Stomach (tissue), 9 donors: ENCODE results near the gene C16orf54. TPM values are rescaled to one million over a fixed set of nuclear protein-coding genes. Genes with fewer than 3 reads are reported as not detected.
"Not testable (repeated sequence)": the region's sequence is repeated elsewhere in the genome, so short reads cannot be mapped to it uniquely, and the experiment has no call there.

Source experiments
- DNase-seq, 2 donors: peaks; one replicate each; pipeline versions ENCODE4 v3.0.0 to v3.0.0-alpha.2; 2013 to 2019
- H3K27ac ChIP-seq, 5 donors: fragments of 200-600 bp in 4 of 5; sonication (generic) in 4 of 5; one replicate each; pipeline ENCODE4 v1.5.1; 2013 to 2019; ENCODE audit warnings: mild to moderate bottlenecking in 1 of 5, moderate library complexity in 1 of 5
- H3K27me3 ChIP-seq, 3 donors: fragments of 200-600 bp; sonication (generic); one replicate each; pipeline ENCODE4 v1.5.1; 2017 to 2019; ENCODE audit warnings: mixed run types in 1 of 3
- H3K36me3 ChIP-seq, 4 donors: fragments of 200-600 bp; sonication (generic); 1 replicate in 3 of 4; 2 replicates in 1 of 4; pipeline ENCODE4 v1.5.1; 2016 to 2019
- H3K4me1 ChIP-seq, 4 donors: fragments of 200-600 bp; sonication (generic); one replicate each; pipeline ENCODE4 v1.5.1; 2016 to 2019
- H3K4me3 ChIP-seq, 4 donors: fragments of 200-600 bp; sonication (generic) in 3 of 4; one replicate each; pipeline ENCODE4 v1.5.1; 2016 to 2019; ENCODE audit warnings: mild to moderate bottlenecking in 1 of 4
- H3K9me3 ChIP-seq, 4 donors: fragments of 200-600 bp; sonication (generic); one replicate each; pipeline ENCODE4 v1.5.1; 2016 to 2019
- EP300 ChIP-seq: sonication (generic); formaldehyde crosslinking; IDR thresholded peaks from one replicate; pipeline ENCODE4 v1.6.1; 2017; ENCODE audit warnings: antibody characterized with exemption
- POLR2A ChIP-seq, 4 donors: fragments of 450-650 bp; IDR thresholded peaks; one replicate each; pipeline ENCODE4 v1.6.1; 2016; ENCODE audit warnings: antibody characterized with exemption in 4 of 4, control low read depth in 2 of 4, mild to moderate bottlenecking in 1 of 4, moderate library complexity in 1 of 4
- POLR2AphosphoS5 ChIP-seq, 3 donors: sonication (generic); formaldehyde crosslinking; IDR thresholded peaks; one replicate each; pipeline ENCODE4 v1.6.1; 2016; ENCODE audit warnings: antibody characterized with exemption in 3 of 3
- WGBS, 5 donors: extraction: QIAGEN DNeasy Blood & Tissue Kit in 3 of 5; methylation state at CpG; one replicate each; pipeline versions ENCODE4 v1.1.5 to v1.1.7; 2013 to 2018; 5-methylcytosine and 5-hydroxymethylcytosine counted together
- intact Hi-C: fragments of 100-400 bp; cut with DNase I; formaldehyde crosslinking; loops from one replicate; pipeline ENCODE4 v1.15.1; 2023; ENCODE audit warnings: low total_unique reads
- polyA plus RNA-seq, 3 donors: library from polyadenylated mRNA; stranded (reverse); fragments of 200-250 nt; gene quantifications; one replicate each; pipeline ENCODE4 v1.2.3, GENCODE V29; 2013
- total RNA-seq, 5 donors: library from RNA; depleted of rRNA; stranded (reverse); fragments of >200 nt; gene quantifications; one replicate each; pipeline versions ENCODE4 v1.1.0 to v1.2.3, GENCODE V29; 2014 to 2016
- TF ChIP-seq, protein P1 (sequence below), 7 experiments: fragments of 450-650 bp in 4 of 7; fragments of 200-600 bp in 3 of 7; sonication (generic) in 3 of 7; IDR thresholded peaks; one replicate each; pipeline ENCODE4 v1.5.1; 2016 to 2019; ENCODE audit warnings: antibody characterized with exemption in 7 of 7, control low read depth in 2 of 7, mild to moderate bottlenecking in 1 of 7
- donor health status: healthy with polysubstance abuse.
- donor health status: Bipolar disorder and iron deficiency.
- donor health status: healthy.

The C16orf54 gene
- total and polyA plus RNA-seq, 8 donors: 0.37 to 3.5 (median 0.96) TPM; not detected in 2

DNA sequence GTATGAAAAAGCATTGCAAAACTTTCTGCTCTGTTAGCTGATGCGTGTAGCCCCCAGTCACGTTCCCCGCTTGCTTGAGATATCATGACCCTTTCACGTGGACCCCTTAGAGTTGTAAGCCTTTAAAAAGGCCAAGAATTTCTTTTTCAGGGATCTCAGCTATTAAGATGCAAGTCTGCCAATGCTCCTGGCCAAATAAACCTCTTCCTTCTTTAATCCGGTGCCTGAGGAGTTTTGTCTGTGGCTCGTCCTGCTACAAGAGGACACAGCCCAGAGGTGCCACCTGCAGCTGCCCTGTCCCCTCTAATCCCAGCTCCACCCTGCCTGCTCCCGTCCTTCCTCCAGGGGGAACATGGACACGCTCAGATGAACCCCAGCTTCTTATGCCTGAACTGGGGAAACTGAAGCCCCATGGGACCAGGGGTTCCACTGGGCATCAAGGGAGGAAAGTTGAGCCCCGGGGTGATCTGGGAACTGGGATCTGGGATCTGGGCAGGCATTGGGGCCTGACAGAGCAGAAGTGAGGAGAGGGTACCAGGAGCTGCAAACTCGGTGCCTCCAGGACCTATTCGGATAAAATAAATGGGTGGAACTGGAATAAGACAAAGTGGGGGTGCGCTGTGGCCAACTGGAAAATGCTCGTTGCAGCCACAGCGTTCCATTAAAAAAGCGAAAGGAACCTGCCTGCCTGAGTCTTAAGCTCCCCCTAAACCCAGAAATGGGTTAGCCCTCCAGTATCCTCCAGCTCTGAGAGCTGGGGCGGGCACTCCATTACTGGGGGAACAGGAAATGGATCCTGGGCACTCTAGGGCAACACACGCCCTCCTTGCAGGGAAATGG lies 47.1 kb downstream of the C16orf54 start:
- DNase-seq: no peak
- 87 to 91% (median 89%) methylated on average over 15 to 17 of the region's 17 CpGs for WGBS, 5 donors

DNA sequence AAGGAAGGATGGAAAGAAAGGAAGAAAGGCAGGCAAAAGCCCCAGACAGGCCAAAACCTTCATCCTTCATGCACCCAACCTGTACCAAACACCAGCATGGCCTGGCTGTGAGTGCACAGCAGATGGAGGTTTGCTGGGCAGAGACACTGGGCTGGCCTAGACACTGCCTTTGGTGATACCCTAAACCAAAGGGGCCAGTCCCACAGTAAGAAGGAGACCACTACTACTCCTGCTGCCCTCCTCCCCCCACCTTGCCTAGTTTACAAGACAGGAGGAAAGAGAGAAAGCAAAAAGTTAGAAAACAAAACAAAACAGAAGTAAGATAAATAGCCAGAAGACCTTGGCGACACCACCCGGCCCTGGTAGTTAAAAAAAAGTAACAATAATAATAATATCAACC lies 47.7 kb downstream of the C16orf54 start:
- Histone ChIP-seq H3K27me3 (no peaks in the 10 kb centered on the region), H3K36me3 (no peaks in the 10 kb centered on the region), H3K4me1 (peaks cover 0 to 12% (median 9%) of the 10 kb centered on the region in 4 donors), H3K27ac (no peak overlapping the region), H3K9me3 (peaks cover 0 to 9% (median 0%) of the 10 kb centered on the region in 4 donors), H3K4me3 (no peak overlapping the region)
- intact Hi-C loops: loop anchor here (5.0 kb wide), 1 partner anchor 329 kb away; no protein-coding TSS in a partner anchor
- no peak for DNase-seq
- 71 to 87% (median 85%) methylated on average over 2 of the region's 2 CpGs for WGBS, 5 donors
- no peak for TF ChIP-seq POLR2A (IDR thresholded peaks at IDR 0.05)
- TF ChIP-seq, protein P1, sequence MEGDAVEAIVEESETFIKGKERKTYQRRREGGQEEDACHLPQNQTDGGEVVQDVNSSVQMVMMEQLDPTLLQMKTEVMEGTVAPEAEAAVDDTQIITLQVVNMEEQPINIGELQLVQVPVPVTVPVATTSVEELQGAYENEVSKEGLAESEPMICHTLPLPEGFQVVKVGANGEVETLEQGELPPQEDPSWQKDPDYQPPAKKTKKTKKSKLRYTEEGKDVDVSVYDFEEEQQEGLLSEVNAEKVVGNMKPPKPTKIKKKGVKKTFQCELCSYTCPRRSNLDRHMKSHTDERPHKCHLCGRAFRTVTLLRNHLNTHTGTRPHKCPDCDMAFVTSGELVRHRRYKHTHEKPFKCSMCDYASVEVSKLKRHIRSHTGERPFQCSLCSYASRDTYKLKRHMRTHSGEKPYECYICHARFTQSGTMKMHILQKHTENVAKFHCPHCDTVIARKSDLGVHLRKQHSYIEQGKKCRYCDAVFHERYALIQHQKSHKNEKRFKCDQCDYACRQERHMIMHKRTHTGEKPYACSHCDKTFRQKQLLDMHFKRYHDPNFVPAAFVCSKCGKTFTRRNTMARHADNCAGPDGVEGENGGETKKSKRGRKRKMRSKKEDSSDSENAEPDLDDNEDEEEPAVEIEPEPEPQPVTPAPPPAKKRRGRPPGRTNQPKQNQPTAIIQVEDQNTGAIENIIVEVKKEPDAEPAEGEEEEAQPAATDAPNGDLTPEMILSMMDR (IDR thresholded peaks at IDR 0.05): no peak
- TF ChIP-seq EP300: no peak
- no peak for TF ChIP-seq POLR2AphosphoS5 (IDR thresholded peaks at IDR 0.05)

More for the DNA sequence above, 47.1 kb downstream of the C16orf54 start:
- Histone ChIP-seq H3K4me1 (peaks cover 0 to 12% (median 9%) of the 10 kb centered on the region in 4 donors), H3K27ac (no peak overlapping the region), H3K4me3 (no peak overlapping the region), H3K36me3 (no peaks in the 10 kb centered on the region), H3K27me3 (no peaks in the 10 kb centered on the region), H3K9me3 (peaks cover 0 to 9% (median 0%) of the 10 kb centered on the region in 4 donors)
- no peak for TF ChIP-seq EP300
- no peak for TF ChIP-seq POLR2A (IDR thresholded peaks at IDR 0.05)
- TF ChIP-seq, protein P1 (IDR thresholded peaks at IDR 0.05): no peak
- TF ChIP-seq POLR2AphosphoS5 (IDR thresholded peaks at IDR 0.05): no peak
- intact Hi-C loops: loop anchor here (5.0 kb wide), 1 partner anchor 329 kb away; no protein-coding TSS in a partner anchor

DNA sequence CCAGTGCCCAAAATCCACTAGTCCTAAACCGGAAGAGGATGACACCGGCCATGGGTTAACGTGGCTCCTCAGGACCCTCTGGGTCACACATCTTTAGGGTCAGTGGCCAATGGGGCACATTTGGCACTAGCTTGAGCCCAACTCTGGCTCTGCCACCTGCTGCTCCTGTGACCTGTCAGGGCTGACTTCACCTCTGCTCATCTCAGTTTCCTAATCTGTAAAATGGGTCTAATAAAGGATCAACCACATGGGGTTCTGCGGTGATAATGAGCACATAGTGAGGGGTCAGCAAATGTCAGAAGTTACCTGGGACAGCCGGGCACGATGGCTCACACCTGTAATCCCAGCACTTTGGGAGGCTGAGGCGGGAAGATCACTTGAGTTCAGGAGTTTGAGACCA lies 48.4 kb downstream of the C16orf54 start:
- no peak for DNase-seq
- TF ChIP-seq EP300 (no peak), POLR2AphosphoS5 (IDR thresholded peaks at IDR 0.05) (no peak), POLR2A (IDR thresholded peaks at IDR 0.05) (no peak)
- TF ChIP-seq, protein P1 (IDR thresholded peaks at IDR 0.05): no peak
- H3K27ac ChIP-seq: no peak overlapping the region
- no peaks in the 10 kb centered on the region for H3K36me3 ChIP-seq
- no peak overlapping the region for H3K4me3 ChIP-seq
- H3K27me3 ChIP-seq: no peaks in the 10 kb centered on the region
- 97 to 98% (median 97%) methylated on average over 4 to 7 of the region's 7 CpGs for WGBS, 5 donors
- H3K4me1 ChIP-seq: peaks cover 0 to 12% (median 9%) of the 10 kb centered on the region in 4 donors
- intact Hi-C loops: loop anchor here (5.0 kb wide), 1 partner anchor 330 kb away; no protein-coding TSS in a partner anchor
- peaks cover 0 to 9% (median 0%) of the 10 kb centered on the region in 4 donors for H3K9me3 ChIP-seq

DNA sequence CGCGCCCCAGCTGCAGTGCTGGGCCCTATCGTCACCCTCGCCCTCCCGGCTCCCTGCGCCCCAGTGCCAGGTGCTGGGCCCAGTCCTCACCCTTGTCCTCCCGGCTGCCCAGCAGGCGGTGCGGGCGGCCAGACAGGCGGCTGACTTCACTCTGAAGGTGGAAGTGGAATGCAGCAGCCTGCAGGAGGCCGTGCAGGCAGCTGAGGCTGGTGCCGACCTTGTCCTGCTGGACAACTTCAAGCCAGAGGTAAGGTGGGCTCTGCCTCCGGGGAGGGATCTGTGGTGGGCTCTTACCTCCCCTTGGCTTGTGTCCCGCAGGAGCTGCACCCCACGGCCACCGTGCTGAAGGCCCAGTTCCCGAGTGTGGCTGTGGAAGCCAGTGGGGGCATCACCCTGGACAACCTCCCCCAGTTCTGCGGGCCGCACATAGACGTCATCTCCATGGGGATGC lies 48.9 kb downstream of the C16orf54 start:
- WGBS, 5 donors: 90 to 96% (median 93%) methylated on average over 15 to 21 of the region's 21 CpGs
- no peak for DNase-seq
- H3K36me3 ChIP-seq: no peaks in the 10 kb centered on the region
- no peak overlapping the region for H3K4me3 ChIP-seq
- H3K27me3 ChIP-seq: no peaks in the 10 kb centered on the region
- H3K27ac ChIP-seq: no peak overlapping the region
- intact Hi-C loops: loop anchor here (5.0 kb wide), 1 partner anchor 330 kb away; no protein-coding TSS in a partner anchor
- peaks cover 0 to 12% (median 9%) of the 10 kb centered on the region in 4 donors for H3K4me1 ChIP-seq
- peaks cover 0 to 9% (median 0%) of the 10 kb centered on the region in 4 donors for H3K9me3 ChIP-seq
- TF ChIP-seq EP300 (no peak), POLR2A (IDR thresholded peaks at IDR 0.05) (no peak), POLR2AphosphoS5 (IDR thresholded peaks at IDR 0.05) (no peak)
- TF ChIP-seq, protein P1 (IDR thresholded peaks at IDR 0.05): no peak

DNA sequence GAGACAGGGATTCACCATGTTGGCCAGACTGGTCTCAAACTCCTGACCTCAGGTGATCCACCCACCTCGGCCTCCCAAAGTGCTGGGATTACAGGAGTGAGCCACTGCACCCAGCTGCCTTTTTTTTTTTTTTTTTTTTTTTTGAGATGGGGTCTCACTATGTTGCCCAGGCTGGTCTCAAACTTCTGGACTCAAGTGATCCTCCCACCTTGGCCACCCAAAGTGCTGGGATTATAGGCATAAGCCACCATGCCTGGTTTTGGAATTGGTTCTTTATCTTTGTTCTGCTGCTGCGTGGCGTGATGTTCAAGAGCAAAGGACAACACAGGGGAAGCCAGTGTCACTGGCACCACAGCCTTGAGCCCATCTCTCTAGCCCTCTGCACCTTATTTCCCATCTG lies 50.1 kb downstream of the C16orf54 start:
- not testable (repeated sequence) for H3K4me1 ChIP-seq, DNase-seq, H3K36me3 ChIP-seq, H3K27me3 ChIP-seq, H3K4me3 ChIP-seq, H3K27ac ChIP-seq, H3K9me3 ChIP-seq
- 88 to 98% (median 94%) methylated on average over 3 of the region's 3 CpGs for WGBS, 5 donors
- intact Hi-C loops: loop anchor here (5.0 kb wide), 1 partner anchor 332 kb away; no protein-coding TSS in a partner anchor
